T follicular helper cell (primary cell): ENCODE measurements around the gene CST7.

Experiments used
- DNase-seq: peaks from one replicate; pipeline ENCODE4 v3.0.0-alpha.2; 2020; ENCODE audit warnings: low read depth

The CST7 gene

GRCh38 chr20:25005220-25005619, 56.2 kb downstream of the CST7 start:
- no peak for DNase-seq

- DNase-seq: no peak
These were observed 56.6 kb downstream of the CST7 start for GRCh38 chr20:25005661-25006060.

GRCh38 chr20:25006431-25007167, 57.5 kb downstream of the CST7 start:
- DNase-seq: no peak

GRCh38 chr20:25007491-25008305, 58.6 kb downstream of the CST7 start:
- DNase-seq: no peak

GRCh38 chr20:25008388-25009217, 59.5 kb downstream of the CST7 start:
- no peak for DNase-seq
